LNCaP clone FGC (cell line): ENCODE measurements around the gene CAV3.

Experiments
- DNase-seq: peaks from one replicate; pipeline ENCODE4 v3.0.0-alpha.2; 2011; ENCODE audit warnings: low read depth
- H3K4me3 ChIP-seq: 2 replicates; pipeline ENCODE4 v1.5.1; 2011; ENCODE audit warnings: mild to moderate bottlenecking, low read depth, low read length, control low read depth
- CTCF ChIP-seq: IDR thresholded peaks from 2 replicates; pipeline ENCODE4 v1.5.1; 2012; ENCODE audit warnings: mild to moderate bottlenecking; ENCODE audit not compliant: control insufficient read depth, insufficient read depth; ENCODE audit errors: extremely low read depth

CAV3 gene

GRCh38 chr3:8743911-8744310 lies 10.3 kb downstream of the CAV3 start:
- H3K4me3 ChIP-seq = no peak overlapping the region
- DNase-seq = peak; percentile 28
- TF ChIP-seq CTCF = no peak

- TF ChIP-seq CTCF = no peak
- H3K4me3 ChIP-seq = no peak overlapping the region
- DNase-seq = no peak
These were observed 12.2 kb downstream of the CAV3 start for GRCh38 chr3:8745619-8746370.

GRCh38 chr3:8746780-8747345 lies 13.3 kb downstream of the CAV3 start:
- no peak for TF ChIP-seq CTCF
- no peak overlapping the region for H3K4me3 ChIP-seq
- DNase-seq = no peak

GRCh38 chr3:8749316-8749715 lies 15.7 kb downstream of the CAV3 start:
- no peak for DNase-seq
- no peak for TF ChIP-seq CTCF
- H3K4me3 ChIP-seq = no peak overlapping the region

GRCh38 chr3:8752832-8753231 lies 19.2 kb downstream of the CAV3 start:
- no peak overlapping the region for H3K4me3 ChIP-seq
- TF ChIP-seq CTCF = no peak
- DNase-seq = no peak

- H3K4me3 ChIP-seq = no peak overlapping the region
- TF ChIP-seq CTCF = no peak
- DNase-seq = no peak
These were observed 21.5 kb downstream of the CAV3 start for GRCh38 chr3:8755097-8755496.
